Measurements from ENCODE around the gene RFC2.

DNA sequence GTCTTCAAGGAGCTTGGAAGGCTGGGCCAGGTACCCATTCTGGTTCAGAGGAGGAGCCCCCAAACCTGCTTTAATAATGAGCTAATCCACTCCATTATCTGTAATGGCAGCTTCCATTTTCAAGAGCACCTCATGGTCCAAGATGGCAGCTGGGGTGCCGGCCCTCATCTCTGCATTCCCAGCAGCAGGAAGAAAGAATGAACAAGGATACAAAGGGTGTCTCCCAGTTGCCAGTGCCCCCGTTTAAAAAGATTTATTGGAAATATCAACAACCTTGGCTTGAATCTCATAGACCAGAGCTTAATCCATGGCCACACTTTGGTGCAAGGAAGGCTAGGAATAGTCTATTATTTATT lies 35.9 kb downstream of the RFC2 start:
- TF ChIP-seq CTCF (IDR thresholded peaks at IDR 0.05): no peak
- TF ChIP-seq POLR2A (IDR thresholded peaks at IDR 0.05): no peak
